Hair follicular keratinocyte (primary cell): ENCODE results near the gene FOXE3. TPM values are rescaled to one million over a fixed set of nuclear protein-coding genes. Genes with fewer than 3 reads are reported as not detected.

Experiments
- total RNA-seq: library from RNA; depleted of rRNA; stranded (reverse); fragments of >200 nt; gene quantifications from 2 replicates; pipeline ENCODE4 v1.2.3, GENCODE V29; 2015

Gene FOXE3
- total RNA-seq: not detected in 2 replicates

GRCh38 chr1:47415728-47416318 lies at the start of gene FOXE3:
Gene FOXE3 (plus strand): TSS chr1:47416285. CDS start chr1:47416316, 31 bp downstream.

DNA sequence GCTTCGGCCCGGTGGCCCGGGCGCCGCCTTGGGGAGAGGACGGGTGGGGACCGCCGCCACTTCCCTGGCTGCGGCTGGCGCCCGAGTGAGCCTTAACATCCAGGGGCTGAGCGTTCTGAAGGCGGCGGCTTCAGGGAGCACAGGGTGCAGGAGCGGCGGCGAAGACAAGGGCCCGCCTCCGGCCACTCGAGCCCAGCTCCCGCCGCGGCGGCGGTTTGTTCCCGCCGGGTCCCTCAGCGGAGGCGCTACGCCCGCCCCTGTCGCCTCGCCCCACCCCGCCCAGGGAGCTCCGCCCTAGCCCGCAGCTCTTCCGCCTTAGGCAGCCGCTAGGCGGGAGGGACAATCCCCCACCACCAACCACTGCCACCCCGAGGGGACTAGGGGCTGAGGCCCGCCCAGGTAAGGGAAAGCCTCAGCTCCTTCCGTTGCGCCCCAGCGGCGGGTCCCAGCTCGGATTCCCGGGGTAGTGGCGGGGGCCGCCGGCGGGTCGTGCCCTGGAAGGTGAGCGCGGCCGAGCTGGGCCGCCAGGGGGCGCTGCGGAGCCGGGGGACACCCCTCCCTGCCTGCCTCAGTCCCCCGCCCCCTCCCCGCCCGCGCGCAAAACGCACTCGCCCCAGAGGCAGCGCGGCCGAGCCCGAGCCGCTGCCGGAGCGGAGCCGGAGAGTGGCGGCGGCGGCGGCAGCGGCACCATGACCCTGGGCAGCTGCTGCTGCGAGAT lies 21.5 kb downstream of the FOXE3 start, which contains the start of gene FOXD2:
Gene FOXD2 (plus strand): TSS at position 598 of the 718 bp plus-strand sequence. CDS start 92 bp downstream, at position 690.

Other genes starting within 250 kb of the FOXE3 start
- gene PDZK1IP1, start 226.2 kb upstream of the FOXE3 start, total RNA-seq: 3.5 and 6.2 TPM in 2 replicates
- not detected in 2 replicates for gene TAL1, start 184.1 kb upstream of the FOXE3 start, total RNA-seq
- 10.3 and 14.6 TPM in 2 replicates for gene STIL, start 102.1 kb upstream of the FOXE3 start, total RNA-seq
- 69.9 and 76.8 TPM in 2 replicates for gene CMPK1, start 82.5 kb upstream of the FOXE3 start, total RNA-seq
- 0.08 and 0.15 TPM in 2 replicates for gene FOXD2, start 21.8 kb downstream of the FOXE3 start, total RNA-seq